SK-N-SH (cell line): ENCODE measurements around the gene CHRM5. TPM values are rescaled to one million over a fixed set of nuclear protein-coding genes. Genes with fewer than 3 reads are reported as not detected.

Experiments
- CTCF ChIA-PET: fragments of 300-600, 350-600 bp; formaldehyde crosslinking; extraction: SDS; loops from one replicate; lab custom pipeline; 2021; lab: Yijun Ruan, JAX
- POLR2A ChIA-PET: fragments of 350-600 bp; sonication (Branson Sonifier 250); formaldehyde crosslinking; extraction: SDS; loops from one replicate; lab custom pipeline; 2020; ENCODE audit warnings: antibody characterized with exemption, inconsistent platforms; lab: Yijun Ruan, JAX
- DNase-seq: peaks from one replicate; pipeline ENCODE4 v3.0.0; 2012
- H2AFZ ChIP-seq: fragments of 200-600 bp; sonication (generic); 2 replicates; pipeline ENCODE4 v1.8.1; 2016; ENCODE audit warnings: antibody characterized with exemption, mild to moderate bottlenecking, low read depth
- H3F3A ChIP-seq: fragments of 200-600 bp; sonication (generic); replicated peaks from 2 replicates; pipeline ENCODE3; 2016; ENCODE audit warnings: antibody characterized with exemption, mild to moderate bottlenecking; ENCODE audit not compliant: insufficient read depth
- H3K27ac ChIP-seq, 2 experiments: fragments of 200-500 bp in 1 of 2; fragments of 200-600 bp in 1 of 2; sonication (Bioruptor generic) in 1 of 2; sonication (generic), shearing (Covaris generic) in 1 of 2; 2 replicates each; pipeline versions ENCODE4 v1.5.1 to v1.6.1; 2014 to 2016; ENCODE audit warnings: low read depth in 2 of 2, inconsistent platforms in 1 of 2, low read length in 1 of 2, mild to moderate bottlenecking in 1 of 2, mixed read lengths in 1 of 2
- H3K27me3 ChIP-seq: fragments of 200-600 bp; sonication (generic), shearing (Covaris generic); 2 replicates; pipeline ENCODE4 v1.6.1; 2016; ENCODE audit warnings: mixed run types; ENCODE audit not compliant: insufficient read depth
- H3K36me3 ChIP-seq, 2 experiments: fragments of 200-500 bp in 1 of 2; fragments of 200-600 bp in 1 of 2; sonication (Bioruptor generic) in 1 of 2; sonication (generic) in 1 of 2; replicated peaks in 1 of 2; 2 replicates each; pipeline versions ENCODE3 to v1.5.1; 2014 to 2016; ENCODE audit warnings: low read length in 1 of 2, mild to moderate bottlenecking in 1 of 2; ENCODE audit not compliant: insufficient read depth in 2 of 2, control insufficient read depth in 1 of 2
- H3K4me1 ChIP-seq, 2 experiments: fragments of 200-500 bp in 1 of 2; fragments of 200-600 bp in 1 of 2; sonication (Bioruptor generic) in 1 of 2; sonication (generic), shearing (Covaris generic) in 1 of 2; 2 replicates each; pipeline versions ENCODE4 v1.5.1 to v1.6.1; 2014 to 2016; ENCODE audit warnings: low read depth in 1 of 2, low read length in 1 of 2, mixed run types in 1 of 2; ENCODE audit not compliant: insufficient read depth in 2 of 2, control insufficient read depth in 1 of 2
- H3K4me2 ChIP-seq: fragments of 200-600 bp; sonication (generic), shearing (Covaris generic); 2 replicates; pipeline ENCODE4 v1.6.1; 2017; ENCODE audit warnings: mixed run types
- H3K4me3 ChIP-seq, 2 experiments: fragments of 200-500 bp in 1 of 2; fragments of 200-600 bp in 1 of 2; sonication (Bioruptor generic) in 1 of 2; sonication (generic), shearing (Covaris generic) in 1 of 2; 2 replicates each; pipeline versions ENCODE4 v1.5.1 to v1.8.1; 2014 to 2016; ENCODE audit warnings: low read depth in 2 of 2, inconsistent platforms in 1 of 2, low read length in 1 of 2, mild to moderate bottlenecking in 1 of 2, mixed read lengths in 1 of 2, moderate library complexity in 1 of 2
- H3K79me2 ChIP-seq: fragments of 200-600 bp; sonication (generic); 2 replicates; pipeline ENCODE4 v1.8.1; 2017; ENCODE audit warnings: mild to moderate bottlenecking; ENCODE audit not compliant: insufficient read depth
- H3K9ac ChIP-seq: fragments of 200-600 bp; sonication (generic); 2 replicates; pipeline ENCODE4 v1.6.1; 2017; ENCODE audit warnings: mixed run types
- H3K9me2 ChIP-seq: fragments of 200-600 bp; sonication (generic); 2 replicates; pipeline ENCODE4 v1.6.1; 2017; ENCODE audit warnings: mixed run types
- H3K9me3 ChIP-seq: fragments of 200-600 bp; sonication (generic); 2 replicates; pipeline ENCODE4 v1.6.1; 2017; ENCODE audit warnings: mixed run types, mild to moderate bottlenecking, moderate library complexity
- H4K20me1 ChIP-seq: fragments of 200-600 bp; sonication (generic); 2 replicates; pipeline ENCODE4 v1.6.1; 2017; ENCODE audit warnings: mild to moderate bottlenecking, mixed run types; ENCODE audit not compliant: insufficient read depth
- ELF1 ChIP-seq: IDR thresholded peaks from 2 replicates; pipeline ENCODE4 v1.4.0; 2012
- EZH2phosphoT487 ChIP-seq: fragments of 200-600 bp; sonication (generic); IDR thresholded peaks from 2 replicates; pipeline ENCODE4 v1.6.1; 2017; ENCODE audit warnings: low read depth, mixed run types, mild to moderate bottlenecking, antibody characterized with exemption, moderate library complexity, borderline replicate concordance
- FOXJ3 ChIP-seq: sonication (generic); formaldehyde crosslinking; IDR thresholded peaks from 2 replicates; pipeline ENCODE4 v1.5.1; 2020; ENCODE audit warnings: mild to moderate bottlenecking, missing genetic modification reagents
- MAX ChIP-seq: IDR thresholded peaks from 2 replicates; pipeline ENCODE4 v1.4.0; 2012; ENCODE audit warnings: low read depth
- MXI1 ChIP-seq: IDR thresholded peaks from 2 replicates; pipeline ENCODE4 v1.6.1; 2012; ENCODE audit warnings: mild to moderate bottlenecking, low read depth, low read length, improper control_type of control experiment
- RAD21 ChIP-seq: IDR thresholded peaks from 2 replicates; pipeline ENCODE4 v1.6.1; 2012; ENCODE audit warnings: mild to moderate bottlenecking, low read length
- RXRA ChIP-seq: IDR thresholded peaks from 2 replicates; pipeline ENCODE4 v1.4.0; 2012; ENCODE audit warnings: low read depth, mild to moderate bottlenecking, borderline replicate concordance
- SIN3A ChIP-seq: IDR thresholded peaks from 2 replicates; pipeline ENCODE4 v1.6.1; 2012; ENCODE audit warnings: low read depth, mild to moderate bottlenecking, low read length, moderate library complexity, borderline replicate concordance
- TCF12 ChIP-seq: IDR thresholded peaks from 2 replicates; pipeline ENCODE4 v1.4.0; 2012
- WGBS: methylation state at CpG from one replicate; pipeline ENCODE4 v1.1.6; 2017; ENCODE audit warnings: low lambda C conversion rate; 5-methylcytosine and 5-hydroxymethylcytosine counted together
- polyA plus RNA-seq, 3 experiments: library from polyadenylated mRNA; depleted of rRNA; stranded (reverse); fragments of >200 nt; gene quantifications; 2 replicates each; pipeline ENCODE4 v1.2.3, GENCODE V29; 2012

The CHRM5 gene
- polyA plus RNA-seq, 1 of the 3 experiments (the other 2 are of a cell fraction) = 0.03 TPM

GRCh38 chr15:34038871-34039789, 70.8 kb downstream of the CHRM5 start, which contains the start of gene AVEN:
Gene AVEN, minus strand, starts transcription at chr15:34039204. Its CDS starts 158 bp downstream, at chr15:34039046.
- Histone ChIP-seq H2AFZ (peak within 1 kb of the TSS; percentile 89), H3K27ac (peak within 1 kb of the TSS; percentile 74 to 97), H4K20me1 (no peaks in the 10 kb centered on the region), H3K9ac (peak within 1 kb of the TSS; percentile 82), H3K9me2 (no peaks in the 10 kb centered on the region), H3K4me1 (peaks cover 3 to 4% of the 10 kb centered on the region in 2 experiments; a peak in 2 of 4 replicates), H3F3A (peaks cover 3% of the 10 kb centered on the region), H3K36me3 (no peaks in the 10 kb centered on the region), H3K27me3 (no peaks in the 10 kb centered on the region), H3K4me3 (peak within 1 kb of the TSS; percentile 82 to 90), H3K4me2 (peak within 1 kb of the TSS; percentile 81), H3K79me2 (peaks cover 29% of the 10 kb centered on the region), H3K9me3 (no peaks in the 10 kb centered on the region)
- ChIA-PET POLR2A (interaction anchor here (0.6 to 1.7 kb wide), 3 partner anchors 21 to 298 kb away, joined by 3 to 5 read pairs (median 4); partner anchors contain the start of genes EMC4 and SLC12A6), CTCF (interaction anchor here (0.9 to 1.5 kb wide), 2 partner anchors 75 to 301 kb away, joined by 3 to 4 read pairs; no protein-coding TSS in a partner anchor)
- TF ChIP-seq RXRA = no peak
- no peak for TF ChIP-seq ELF1
- TF ChIP-seq SIN3A = no peak
- peak; percentile 57 for TF ChIP-seq MAX
- peak; percentile 61; the same call in 1 of the 2 replicates for TF ChIP-seq MXI1
- 13% methylated on average over 16 of the region's 82 CpGs for WGBS
- DNase-seq = peak; percentile 84

GRCh38 chr15:34039790-34040113, 71.5 kb downstream of the CHRM5 start:
- H3K9me3 ChIP-seq = no peaks in the 10 kb centered on the region
- H3K4me3 ChIP-seq = peak overlapping the region; percentile 59 to 90
- H3K4me2 ChIP-seq = peak overlapping the region; percentile 63
- H3K4me1 ChIP-seq = peaks cover 3 to 4% of the 10 kb centered on the region in 2 experiments; a peak in 2 of 4 replicates
- H3K36me3 ChIP-seq = no peaks in the 10 kb centered on the region
- H3K27me3 ChIP-seq = no peaks in the 10 kb centered on the region
- H2AFZ ChIP-seq = no peak overlapping the region; the same call in 1 of the 2 replicates
- 92% methylated on average over 1 of the region's 1 CpG for WGBS
- H3K9me2 ChIP-seq = no peaks in the 10 kb centered on the region
- CTCF ChIA-PET = no interaction called here
- H3K27ac ChIP-seq = no peak overlapping the region
- DNase-seq = no peak
- H3K9ac ChIP-seq = peak overlapping the region; percentile 82; the same call in 1 of the 2 replicates
- POLR2A ChIA-PET = interaction anchor here (1.1 to 1.7 kb wide), 2 partner anchors 185 to 297 kb away, joined by 4 to 5 read pairs; partner anchors contain the start of genes EMC4 and SLC12A6
- H3F3A ChIP-seq = peaks cover under 1% of the 10 kb centered on the region
- H3K79me2 ChIP-seq = peaks cover 28% of the 10 kb centered on the region
- no peaks in the 10 kb centered on the region for H4K20me1 ChIP-seq
- no peak for TF ChIP-seq TCF12
- no peak for TF ChIP-seq RAD21
- TF ChIP-seq EZH2phosphoT487 = no peak
- no peak for TF ChIP-seq FOXJ3 (CRISPR knock-in tag)
- TF ChIP-seq MXI1 = 0 out of 2 replicates have a peak, but pooled peaks have one; percentile 1

GRCh38 chr15:34043391-34043790, 75.1 kb downstream of the CHRM5 start:
- Histone ChIP-seq H3K27ac (no peak overlapping the region), H4K20me1 (no peaks in the 10 kb centered on the region), H2AFZ (no peak overlapping the region), H3K79me2 (no peaks in the 10 kb centered on the region), H3K4me2 (no peak overlapping the region), H3K27me3 (no peaks in the 10 kb centered on the region), H3K9me2 (no peaks in the 10 kb centered on the region), H3K9me3 (no peaks in the 10 kb centered on the region), H3K36me3 (no peaks in the 10 kb centered on the region), H3K4me3 (no peak overlapping the region), H3F3A (no peaks in the 10 kb centered on the region), H3K9ac (no peak overlapping the region), H3K4me1 (peaks cover 0 to 4% of the 10 kb centered on the region in 2 experiments; a peak in 2 of 4 replicates)
- TF ChIP-seq MAX = no peak
- no peak for DNase-seq
- WGBS = 83% methylated on average over 1 of the region's 1 CpG
- CTCF ChIA-PET = interaction anchor here (0.9 to 1.1 kb wide), 2 partner anchors 17 to 305 kb away, joined by 3 to 4 read pairs; no protein-coding TSS in a partner anchor
- POLR2A ChIA-PET = no interaction called here
